Progenitor cell of endocrine pancreas (in vitro differentiated cells): ENCODE data around the gene RPGRIP1. TPM values are rescaled to one million over a fixed set of nuclear protein-coding genes. Genes with fewer than 3 reads are reported as not detected.
"Not testable (repeated sequence)": the region's sequence is repeated elsewhere in the genome, so short reads cannot be mapped to it uniquely, and the experiment has no call there.

Experiments
- DNase-seq: peaks from one replicate; pipeline ENCODE4 v3.0.0; 2021; ENCODE audit warnings: low spot score; ENCODE audit not compliant: unreplicated experiment
- H3K27ac Mint-ChIP-seq: 2 replicates; pipeline ENCODE4 v1.8.0; 2021; ENCODE audit warnings: mild to moderate bottlenecking, moderate library complexity, mixed read lengths
- H3K27me3 Mint-ChIP-seq: 2 replicates; pipeline ENCODE4 v1.8.0; 2021; ENCODE audit warnings: mixed read lengths
- H3K36me3 Mint-ChIP-seq: 2 replicates; pipeline ENCODE4 v1.8.0; 2022; ENCODE audit warnings: mixed read lengths; ENCODE audit not compliant: insufficient read depth
- H3K4me1 Mint-ChIP-seq: 2 replicates; pipeline ENCODE4 v1.8.0; 2021; ENCODE audit warnings: low read depth, mixed read lengths
- H3K4me3 Mint-ChIP-seq: 2 replicates; pipeline ENCODE4 v1.8.0; 2021; ENCODE audit warnings: low read depth, mild to moderate bottlenecking, moderate library complexity, mixed read lengths
- H3K9me3 Mint-ChIP-seq: 2 replicates; pipeline ENCODE4 v1.8.0; 2021; ENCODE audit warnings: low read depth, mixed read lengths
- total RNA-seq: library from RNA; stranded (reverse); gene quantifications from 2 replicates; pipeline ENCODE4 v1.2.1, GENCODE V29; 2021
- TF ChIP-seq, protein P1 (sequence below): fragments of 200-600 bp; sonication (generic); IDR thresholded peaks from one replicate; pipeline ENCODE4 v1.5.0; 2021; ENCODE audit warnings: antibody characterized with exemption, mild to moderate bottlenecking; ENCODE audit not compliant: unreplicated experiment

RPGRIP1 gene
- total RNA-seq, 1 donor from 2014 or later, result 0.19 TPM

DNA sequence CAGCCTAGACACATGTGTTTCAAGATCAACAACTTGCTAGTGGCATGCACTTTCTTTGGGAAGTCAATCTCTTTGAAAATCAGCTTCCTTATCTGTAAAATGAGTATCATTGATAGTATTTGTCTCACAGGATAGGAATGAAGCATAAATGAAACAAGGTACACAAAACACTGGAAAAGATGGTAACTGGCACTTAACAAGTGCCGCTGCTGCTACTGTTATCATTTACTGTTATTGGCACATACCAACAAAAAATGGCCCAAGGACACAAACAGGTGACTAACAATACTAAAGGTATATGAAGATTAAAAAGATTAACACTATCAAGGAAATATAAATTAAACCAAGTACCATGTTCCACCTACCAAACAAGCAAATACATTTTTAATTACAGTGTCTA, 31.5 kb upstream of the RPGRIP1 start:
- H3K4me1 Mint-ChIP-seq, result peaks cover 8% of the 10 kb centered on the region
- no peaks in the 10 kb centered on the region for H3K27me3 Mint-ChIP-seq
- TF ChIP-seq, protein P1, sequence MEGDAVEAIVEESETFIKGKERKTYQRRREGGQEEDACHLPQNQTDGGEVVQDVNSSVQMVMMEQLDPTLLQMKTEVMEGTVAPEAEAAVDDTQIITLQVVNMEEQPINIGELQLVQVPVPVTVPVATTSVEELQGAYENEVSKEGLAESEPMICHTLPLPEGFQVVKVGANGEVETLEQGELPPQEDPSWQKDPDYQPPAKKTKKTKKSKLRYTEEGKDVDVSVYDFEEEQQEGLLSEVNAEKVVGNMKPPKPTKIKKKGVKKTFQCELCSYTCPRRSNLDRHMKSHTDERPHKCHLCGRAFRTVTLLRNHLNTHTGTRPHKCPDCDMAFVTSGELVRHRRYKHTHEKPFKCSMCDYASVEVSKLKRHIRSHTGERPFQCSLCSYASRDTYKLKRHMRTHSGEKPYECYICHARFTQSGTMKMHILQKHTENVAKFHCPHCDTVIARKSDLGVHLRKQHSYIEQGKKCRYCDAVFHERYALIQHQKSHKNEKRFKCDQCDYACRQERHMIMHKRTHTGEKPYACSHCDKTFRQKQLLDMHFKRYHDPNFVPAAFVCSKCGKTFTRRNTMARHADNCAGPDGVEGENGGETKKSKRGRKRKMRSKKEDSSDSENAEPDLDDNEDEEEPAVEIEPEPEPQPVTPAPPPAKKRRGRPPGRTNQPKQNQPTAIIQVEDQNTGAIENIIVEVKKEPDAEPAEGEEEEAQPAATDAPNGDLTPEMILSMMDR, result no peak
- no peak for DNase-seq
- peaks cover 54% of the 10 kb centered on the region for H3K36me3 Mint-ChIP-seq
- H3K27ac Mint-ChIP-seq, result peak overlapping the region; percentile 49
- no peaks in the 10 kb centered on the region for H3K9me3 Mint-ChIP-seq
- H3K4me3 Mint-ChIP-seq, result no peak overlapping the region

DNA sequence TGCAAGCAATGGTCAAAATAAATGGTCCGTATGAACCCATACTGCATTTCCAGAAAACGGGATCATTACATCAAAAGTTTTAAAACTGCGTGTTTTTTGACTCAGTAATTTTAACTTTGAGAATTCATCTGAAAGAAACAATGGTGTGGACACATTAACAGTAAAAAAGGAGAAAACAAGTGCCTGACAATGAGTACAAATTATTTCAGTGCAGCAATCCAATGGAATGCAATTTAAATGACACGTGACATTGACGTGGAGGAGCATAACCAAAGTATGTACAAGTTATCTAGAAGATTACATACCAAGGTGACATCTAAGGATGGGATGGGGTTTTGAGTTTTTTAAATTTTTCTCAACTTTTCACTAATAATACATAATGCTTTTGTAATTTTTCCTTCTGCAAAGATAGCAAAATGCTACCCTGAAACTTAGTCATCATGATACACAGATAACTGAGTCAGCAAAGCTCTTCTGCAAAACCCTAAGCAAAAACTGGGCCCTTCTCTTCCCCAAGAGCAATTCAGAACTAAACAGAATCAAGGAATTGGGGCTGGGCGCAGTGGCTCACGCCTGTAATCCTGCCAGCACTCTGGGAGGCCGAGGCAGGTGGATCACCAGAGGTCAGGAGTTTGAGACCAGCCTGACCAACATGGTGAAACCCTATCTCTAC, 31.0 kb upstream of the RPGRIP1 start:
- Mint-ChIP-seq H3K27me3 (no peaks in the 10 kb centered on the region), H3K4me1 (peaks cover 8% of the 10 kb centered on the region), H3K36me3 (peaks cover 54% of the 10 kb centered on the region), H3K27ac (peak overlapping the region; percentile 56), H3K9me3 (no peaks in the 10 kb centered on the region), H3K4me3 (no peak overlapping the region)
- TF ChIP-seq, protein P1, result no peak
- DNase-seq, result no peak

DNA sequence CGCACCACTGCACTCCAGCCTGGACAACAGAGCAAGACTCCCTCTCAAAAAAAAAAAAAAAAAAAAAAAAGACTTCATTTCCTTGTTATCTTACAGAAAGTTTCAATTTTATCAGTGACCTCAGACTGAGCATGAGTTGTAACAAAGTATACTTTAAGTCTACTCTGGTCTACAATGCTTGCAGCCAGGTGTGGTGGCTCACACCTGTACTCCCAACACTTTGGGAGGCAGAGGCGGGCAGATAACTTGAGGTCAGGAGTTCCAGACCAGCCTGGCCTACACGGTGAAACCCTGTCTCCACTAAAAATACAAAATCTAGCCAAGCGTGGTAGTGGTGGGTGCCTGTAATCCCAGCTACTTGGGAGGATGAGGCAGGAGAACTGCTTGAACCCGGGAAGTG, 28.7 kb upstream of the RPGRIP1 start:
- Mint-ChIP-seq H3K4me3 (no peak overlapping the region), H3K36me3 (peaks cover 58% of the 10 kb centered on the region), H3K27me3 (no peaks in the 10 kb centered on the region), H3K27ac (no peak overlapping the region), H3K9me3 (no peaks in the 10 kb centered on the region), H3K4me1 (peaks cover 15% of the 10 kb centered on the region)
- DNase-seq, result no peak
- TF ChIP-seq, protein P1, result no peak

DNA sequence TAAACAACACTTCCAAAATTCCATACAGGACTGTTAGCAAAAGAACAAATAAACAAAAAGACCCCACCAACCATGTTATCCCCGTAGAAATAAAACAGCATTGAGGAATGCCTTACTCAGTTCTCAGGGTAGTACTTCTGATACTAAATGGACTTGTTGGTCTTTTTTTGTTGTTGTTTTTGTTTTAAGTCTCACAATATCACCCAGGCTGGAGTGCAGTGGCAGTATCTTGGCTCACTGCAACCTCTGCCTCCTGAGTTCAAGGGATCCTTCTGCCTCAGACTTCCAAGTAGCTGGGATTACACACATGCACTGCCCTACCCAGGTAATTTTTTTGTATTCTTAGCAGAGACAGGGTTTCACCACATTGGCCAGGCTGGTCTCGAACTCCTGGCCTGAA, 27.7 kb upstream of the RPGRIP1 start:
- TF ChIP-seq, protein P1, result no peak

DNA sequence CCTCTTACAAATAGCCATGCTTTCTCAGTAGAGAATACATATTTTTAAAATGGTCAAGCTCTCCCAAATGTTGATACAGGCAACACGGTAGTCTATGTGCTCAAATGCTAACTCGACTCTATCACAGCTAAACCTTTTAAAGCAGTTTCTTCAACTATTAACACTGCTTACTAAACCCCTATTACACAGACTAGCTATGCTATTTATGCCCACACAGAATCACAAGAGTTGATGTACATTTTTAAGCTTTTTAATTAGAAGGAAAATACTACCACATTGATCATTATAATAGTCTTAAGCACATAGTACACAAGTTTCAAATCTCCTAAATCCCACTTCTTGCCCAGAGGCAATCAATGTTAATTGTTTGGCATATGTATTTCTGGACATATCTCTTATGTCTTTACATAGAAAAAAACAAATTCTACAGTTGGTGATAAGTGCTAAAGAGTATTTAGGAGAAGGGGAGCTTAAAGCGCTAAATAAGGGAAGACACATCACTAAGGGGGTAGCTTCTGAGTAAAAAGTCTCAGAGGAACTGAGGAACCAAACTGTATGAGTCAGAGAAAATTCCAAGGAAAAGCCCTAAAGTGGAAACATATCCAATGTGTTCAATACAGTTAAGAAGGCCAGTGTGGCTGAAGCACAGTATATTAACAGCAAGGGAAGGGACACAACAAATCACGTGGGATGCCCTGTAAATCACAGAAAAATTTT, 24.3 kb upstream of the RPGRIP1 start:
- Mint-ChIP-seq H3K9me3 (no peaks in the 10 kb centered on the region), H3K4me3 (no peak overlapping the region), H3K36me3 (peaks cover 52% of the 10 kb centered on the region), H3K4me1 (peaks cover 28% of the 10 kb centered on the region), H3K27ac (peak overlapping the region; percentile 77), H3K27me3 (no peaks in the 10 kb centered on the region)
- DNase-seq, result no peak
- TF ChIP-seq, protein P1, result no peak

More for the DNA sequence above, 27.7 kb upstream of the RPGRIP1 start:
- no peaks in the 10 kb centered on the region for H3K27me3 Mint-ChIP-seq
- H3K4me1 Mint-ChIP-seq, result peaks cover 16% of the 10 kb centered on the region
- DNase-seq, result no peak
- peaks cover 56% of the 10 kb centered on the region for H3K36me3 Mint-ChIP-seq
- no peak overlapping the region for H3K27ac Mint-ChIP-seq
- H3K9me3 Mint-ChIP-seq, result no peaks in the 10 kb centered on the region
- no peak overlapping the region for H3K4me3 Mint-ChIP-seq

DNA sequence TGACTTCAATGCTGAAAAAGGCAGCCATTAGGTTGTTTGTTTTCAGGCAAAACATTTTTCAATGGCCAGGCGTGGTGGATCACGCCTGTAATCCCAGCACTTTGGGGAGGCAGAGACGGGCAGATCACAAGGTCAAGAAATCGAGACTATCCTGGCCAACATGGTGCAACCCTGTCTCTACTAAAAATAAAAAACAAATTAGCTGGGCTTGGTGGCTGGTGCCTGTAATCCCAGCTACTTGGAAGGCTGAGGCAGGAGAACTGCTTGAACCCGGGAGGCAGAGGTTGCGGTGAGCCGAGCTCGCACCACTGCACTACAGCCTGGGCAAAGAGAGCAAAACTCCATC, 23.8 kb upstream of the RPGRIP1 start:
- H3K36me3 Mint-ChIP-seq, result peaks cover 49% of the 10 kb centered on the region

More for the DNA sequence above, 23.8 kb upstream of the RPGRIP1 start:
- Mint-ChIP-seq H3K4me1 (peaks cover 28% of the 10 kb centered on the region), H3K27ac (peak overlapping the region; percentile 77)
- not testable (repeated sequence) for H3K27me3 Mint-ChIP-seq, H3K9me3 Mint-ChIP-seq, DNase-seq, H3K4me3 Mint-ChIP-seq
